Activated CD8-positive, alpha-beta T cell treated with anti-CD3 and anti-CD28 coated beads, Interleukin-2, amount 10 ng/mL, durations not matched to agents 7 days and 5 days (primary cell): ENCODE data around the gene AXIN1. TPM values are rescaled to one million over a fixed set of nuclear protein-coding genes. Genes with fewer than 3 reads are reported as not detected.
"Not testable (repeated sequence)": the region's sequence is repeated elsewhere in the genome, so short reads cannot be mapped to it uniquely, and the experiment has no call there.

Source experiments
- ATAC-seq: fragments of 150-1000 bp; cut with Tn5 transposase; one replicate; pipeline ENCODE4 v1.10.0; 2021; ENCODE audit warnings: moderate library complexity
- CTCF ChIA-PET: fragments of 350-600 bp; sonication (Branson Sonifier 250); formaldehyde crosslinking; loops from one replicate; lab custom pipeline; 2021; ENCODE audit warnings: antibody characterized with exemption; lab: Charles Lee
- POLR2A ChIA-PET: fragments of 350-600 bp; sonication (Branson Sonifier 250); formaldehyde crosslinking; loops from one replicate; lab custom pipeline; 2021; ENCODE audit warnings: antibody characterized with exemption; lab: Charles Lee
- DNase-seq: peaks from one replicate; pipeline ENCODE4 v3.0.0-alpha.2; 2020
- H3K27ac Mint-ChIP-seq: one replicate; pipeline ENCODE4 v1.8.0; 2021; ENCODE audit warnings: mild to moderate bottlenecking, mixed read lengths
- H3K27me3 Mint-ChIP-seq: one replicate; pipeline ENCODE4 v1.8.0; 2021; ENCODE audit warnings: low read depth, mixed read lengths
- H3K36me3 Mint-ChIP-seq: one replicate; pipeline ENCODE4 v1.8.0; 2021; ENCODE audit warnings: low read depth, mixed read lengths
- H3K4me1 Mint-ChIP-seq: one replicate; pipeline ENCODE4 v1.8.0; 2021; ENCODE audit warnings: low read depth, mixed read lengths
- H3K4me3 Mint-ChIP-seq: one replicate; pipeline ENCODE4 v1.8.0; 2021; ENCODE audit warnings: mild to moderate bottlenecking, mixed read lengths
- H3K9me3 Mint-ChIP-seq: one replicate; pipeline ENCODE4 v1.8.0; 2022; ENCODE audit warnings: mixed read lengths; ENCODE audit not compliant: insufficient read depth
- total RNA-seq, 2 experiments: library from RNA; stranded (reverse); gene quantifications; one replicate each; pipeline ENCODE4 v1.2.3, GENCODE V29; 2021

Gene AXIN1
- total RNA-seq, 2 experiments from 2014 or later, result 25.1 to 26.1 TPM

DNA sequence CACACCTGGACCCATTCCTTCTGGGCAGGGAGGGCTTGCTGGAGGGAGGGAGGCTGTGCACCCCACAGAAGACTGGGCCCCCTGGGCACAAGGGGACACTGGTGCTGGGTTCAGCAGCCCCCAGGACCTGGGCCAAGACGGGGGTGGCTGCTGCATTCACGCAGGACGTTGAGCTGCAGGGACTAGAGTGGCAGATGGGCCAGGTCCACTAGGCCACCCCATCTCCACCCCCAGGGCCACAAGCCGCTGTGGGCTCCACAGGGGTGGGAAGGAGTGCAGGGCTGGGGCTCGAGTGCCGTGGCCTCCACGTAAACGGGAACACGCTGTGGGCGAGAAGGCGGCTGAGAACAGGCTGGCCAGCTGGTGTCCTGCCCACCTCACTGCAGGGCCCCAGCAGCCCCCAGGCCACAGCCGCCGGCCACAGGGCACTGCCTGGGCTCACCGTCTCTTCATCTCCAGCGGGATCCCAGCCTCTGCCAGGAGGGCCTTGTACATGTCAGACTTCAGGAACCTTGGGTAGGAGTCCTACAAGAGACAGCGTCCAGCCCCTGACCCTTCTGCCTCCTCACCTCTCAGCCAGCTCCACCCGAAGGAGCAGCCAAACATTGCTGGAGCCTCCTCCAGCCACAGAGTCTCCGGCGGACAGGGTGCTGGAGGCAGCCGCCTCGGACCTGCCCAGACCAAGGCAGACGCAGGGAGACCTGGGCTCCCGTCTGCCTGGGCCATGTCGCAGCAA lies 83.3 kb downstream of the AXIN1 start:
- no peak for DNase-seq
- no peak overlapping the region for H3K27ac Mint-ChIP-seq

DNA sequence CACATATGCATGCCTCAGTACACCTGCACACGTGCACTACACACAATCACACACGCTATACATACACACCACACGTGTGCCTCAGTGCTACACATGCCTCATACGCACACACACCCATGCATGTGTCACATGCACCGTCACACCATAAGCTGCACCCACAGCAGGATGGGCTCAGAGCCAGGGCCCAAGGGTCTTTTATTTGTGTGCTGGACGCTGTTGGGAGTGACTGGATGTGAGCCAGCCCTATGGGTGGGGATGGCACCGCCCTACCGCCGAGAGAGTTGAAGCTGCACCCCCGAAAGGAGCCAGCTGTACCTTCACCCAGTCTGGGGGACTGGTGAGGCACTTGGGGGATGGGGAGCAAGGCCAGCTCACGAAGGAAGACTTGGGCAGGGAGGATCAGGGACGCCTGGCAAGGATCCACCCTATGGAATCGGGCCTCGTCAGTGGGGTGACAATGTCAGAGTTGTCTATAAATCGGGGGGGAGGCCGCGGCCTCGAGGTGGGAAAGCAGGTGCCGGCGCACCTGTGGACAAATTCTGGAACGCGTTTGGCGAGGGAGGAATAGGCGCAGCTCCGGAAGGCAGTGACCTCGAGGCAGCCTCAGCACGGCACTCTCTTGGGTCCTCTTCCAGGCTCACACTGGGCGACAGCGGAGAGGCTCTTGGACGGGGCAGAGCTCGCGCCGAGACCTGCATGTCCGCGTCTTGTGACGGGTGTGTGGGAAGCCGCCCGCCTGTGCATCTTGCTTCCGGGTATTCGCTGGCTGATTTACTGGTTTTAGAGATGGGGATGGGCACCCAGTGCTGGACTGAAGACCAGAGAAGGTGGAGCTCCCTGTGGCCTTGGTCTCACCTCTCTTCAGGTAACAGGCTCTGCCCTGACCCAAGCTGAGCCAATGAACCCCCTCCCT lies 84.1 kb downstream of the AXIN1 start:
- ChIA-PET CTCF (no interaction called here), POLR2A (no interaction called here)
- ATAC-seq (no peak), DNase-seq (no peak)
- Mint-ChIP-seq H3K36me3 (no peaks in the 10 kb centered on the region), H3K27me3 (no peaks in the 10 kb centered on the region), H3K27ac (no peak overlapping the region), H3K9me3 (no peaks in the 10 kb centered on the region), H3K4me3 (no peak overlapping the region), H3K4me1 (no peaks in the 10 kb centered on the region)

More for the DNA sequence above, 83.3 kb downstream of the AXIN1 start:
- POLR2A ChIA-PET, result no interaction called here
- Mint-ChIP-seq H3K27me3 (no peaks in the 10 kb centered on the region), H3K4me3 (no peak overlapping the region), H3K4me1 (no peaks in the 10 kb centered on the region), H3K9me3 (no peaks in the 10 kb centered on the region), H3K36me3 (no peaks in the 10 kb centered on the region)
- CTCF ChIA-PET, result no interaction called here
- ATAC-seq, result no peak

DNA sequence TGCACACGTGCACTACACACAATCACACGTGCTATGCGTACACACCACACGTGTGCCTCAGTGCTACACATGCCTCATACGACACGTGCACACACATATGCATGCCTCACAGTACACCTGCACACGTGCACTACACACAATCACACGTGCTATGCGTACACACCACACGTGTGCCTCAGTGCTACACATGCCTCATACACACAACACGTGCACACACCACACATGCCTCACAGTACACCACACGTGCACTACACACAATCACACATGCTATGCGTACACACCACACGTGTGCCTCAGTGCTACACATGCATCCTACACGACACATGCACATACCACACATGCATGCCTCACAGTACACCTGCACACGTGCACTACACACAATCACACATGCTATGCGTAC lies 85.0 kb downstream of the AXIN1 start:
- CTCF ChIA-PET, H3K36me3 Mint-ChIP-seq, H3K9me3 Mint-ChIP-seq, POLR2A ChIA-PET, ATAC-seq, H3K27ac Mint-ChIP-seq, H3K27me3 Mint-ChIP-seq, H3K4me3 Mint-ChIP-seq, H3K4me1 Mint-ChIP-seq, DNase-seq: not testable (repeated sequence)

DNA sequence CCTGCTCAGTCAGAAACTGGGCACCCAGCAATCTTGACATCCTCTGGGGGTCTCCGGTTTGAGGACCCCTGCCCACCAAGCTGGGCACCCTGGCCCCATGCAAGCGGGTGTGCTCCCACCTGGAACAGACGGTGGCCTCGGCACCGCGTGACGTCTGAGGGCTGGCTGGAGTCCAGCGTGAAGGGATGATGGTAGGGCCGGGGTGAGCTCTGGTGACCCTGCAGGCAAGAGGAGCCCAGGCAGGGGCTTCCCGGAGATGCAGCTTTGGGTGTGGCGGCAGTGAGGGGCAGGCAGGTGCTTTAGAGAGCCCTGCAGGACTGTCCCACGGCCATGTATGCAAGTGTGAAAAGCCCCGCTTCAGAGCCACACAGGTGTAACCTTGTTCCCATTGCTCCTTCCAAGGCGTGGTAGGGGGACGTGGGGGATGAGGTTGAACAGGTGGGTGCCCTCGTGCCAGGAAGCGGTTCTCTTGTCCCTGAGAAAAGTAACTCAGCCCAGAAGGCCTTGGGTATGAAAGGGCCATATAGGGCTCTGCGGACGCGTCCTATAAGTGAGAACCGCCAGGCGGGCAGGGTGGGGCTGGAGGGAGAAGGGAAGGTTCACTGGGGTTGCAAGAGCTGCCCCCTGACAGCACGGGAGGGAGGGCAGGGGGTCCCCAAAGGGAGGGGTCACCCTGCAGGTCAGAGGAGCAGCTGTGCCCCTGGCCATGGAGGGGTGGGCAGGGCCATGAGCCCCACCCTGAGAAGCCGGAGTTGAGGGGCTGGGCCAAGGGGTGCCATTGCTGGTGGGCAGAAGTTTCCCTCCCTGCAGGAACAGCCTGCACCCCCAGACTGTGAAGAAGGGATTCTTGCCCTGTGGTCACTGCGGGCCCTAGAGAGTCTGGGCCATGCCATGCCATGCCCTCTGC lies 86.0 kb downstream of the AXIN1 start:
- H3K4me1 Mint-ChIP-seq, result no peaks in the 10 kb centered on the region
- no peaks in the 10 kb centered on the region for H3K27me3 Mint-ChIP-seq
- no peak overlapping the region for H3K4me3 Mint-ChIP-seq
- DNase-seq, result no peak
- POLR2A ChIA-PET, result no interaction called here
- H3K36me3 Mint-ChIP-seq, result no peaks in the 10 kb centered on the region
- H3K27ac Mint-ChIP-seq, result no peak overlapping the region
- CTCF ChIA-PET, result no interaction called here
- ATAC-seq, result no peak
- H3K9me3 Mint-ChIP-seq, result no peaks in the 10 kb centered on the region

DNA sequence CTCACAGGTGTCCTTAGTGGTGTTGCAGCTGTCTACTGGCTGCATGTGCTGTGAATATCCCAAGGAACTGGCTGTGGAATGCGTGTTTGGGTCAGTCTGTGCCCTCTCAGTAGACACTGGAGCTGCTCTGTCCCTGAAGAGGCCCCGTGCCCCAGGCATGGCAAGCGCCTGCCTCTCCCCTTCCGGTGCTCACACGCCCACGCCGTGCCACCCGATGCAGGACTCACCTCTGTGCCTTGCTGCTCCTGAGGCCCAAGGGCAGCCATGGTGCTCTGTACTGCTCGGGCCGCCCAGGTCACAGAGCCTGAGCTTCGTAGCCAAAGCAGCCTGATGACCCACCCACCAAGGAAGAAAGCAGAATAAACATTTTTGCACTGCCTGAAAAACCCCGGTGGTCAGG lies 86.8 kb downstream of the AXIN1 start:
- Mint-ChIP-seq H3K27me3 (no peaks in the 10 kb centered on the region), H3K27ac (no peak overlapping the region), H3K36me3 (no peaks in the 10 kb centered on the region), H3K4me3 (no peak overlapping the region), H3K9me3 (no peaks in the 10 kb centered on the region), H3K4me1 (no peaks in the 10 kb centered on the region)
- DNase-seq (no peak), ATAC-seq (no peak)
- ChIA-PET POLR2A (no interaction called here), CTCF (no interaction called here)

DNA sequence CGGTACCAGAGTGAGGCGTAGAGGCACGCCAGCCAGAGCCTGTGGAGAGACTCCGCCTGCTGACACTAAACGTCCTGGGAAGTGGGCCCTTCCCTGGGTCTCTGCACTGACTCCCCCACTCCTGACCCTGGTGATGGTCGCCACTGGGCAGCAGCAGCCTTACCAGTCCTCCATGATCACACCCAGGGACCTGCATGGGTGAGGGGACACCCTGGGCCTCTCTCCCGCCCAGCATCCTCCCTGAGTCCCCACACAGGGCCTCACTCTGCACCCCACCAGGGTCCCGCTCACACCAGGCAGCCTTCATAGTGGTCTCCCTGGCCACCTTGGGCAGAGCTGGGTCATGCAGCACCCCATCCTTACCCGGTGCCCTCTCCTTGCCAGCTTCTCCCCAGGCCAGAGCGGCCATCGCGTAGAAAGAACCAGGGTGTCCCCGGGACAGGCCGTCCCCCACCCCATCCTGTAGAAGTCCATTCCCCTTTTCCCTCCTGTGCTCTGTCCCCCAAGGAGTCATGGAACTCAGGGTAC lies 87.5 kb downstream of the AXIN1 start:
- Mint-ChIP-seq H3K27me3 (no peaks in the 10 kb centered on the region), H3K27ac (no peak overlapping the region), H3K9me3 (no peaks in the 10 kb centered on the region), H3K4me1 (no peaks in the 10 kb centered on the region), H3K36me3 (no peaks in the 10 kb centered on the region), H3K4me3 (no peak overlapping the region)
- ChIA-PET CTCF (no interaction called here), POLR2A (no interaction called here)
- no peak for DNase-seq
- no peak for ATAC-seq

DNA sequence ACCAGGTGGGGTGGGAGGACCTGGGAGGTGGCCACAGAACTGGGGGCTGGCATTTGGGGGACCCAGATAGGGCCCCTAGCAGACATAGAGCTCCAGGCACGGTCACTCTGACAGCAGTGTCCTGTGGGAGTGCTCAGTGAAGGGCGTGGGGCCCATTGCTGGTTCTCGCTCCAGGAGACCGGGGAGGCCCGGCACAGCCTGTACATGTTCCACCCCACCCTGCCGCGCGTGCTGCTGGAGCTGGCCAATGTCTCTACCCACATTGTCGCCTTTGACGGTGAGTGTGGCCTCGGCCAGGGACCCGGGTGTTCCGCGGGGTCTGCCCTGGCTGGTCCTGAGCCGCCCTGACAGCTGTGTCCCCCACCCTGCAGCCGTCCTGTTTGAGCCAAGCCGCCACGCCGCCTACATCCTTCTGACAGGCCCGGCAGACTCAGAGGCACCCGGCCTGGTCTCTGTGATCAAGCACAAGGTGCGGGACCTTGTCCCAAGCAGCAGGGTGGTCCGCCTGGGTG lies 88.0 kb downstream of the AXIN1 start:
- Mint-ChIP-seq H3K36me3 (no peaks in the 10 kb centered on the region), H3K4me1 (no peaks in the 10 kb centered on the region), H3K9me3 (no peaks in the 10 kb centered on the region), H3K27me3 (no peaks in the 10 kb centered on the region), H3K27ac (no peak overlapping the region), H3K4me3 (no peak overlapping the region)
- ATAC-seq (no peak), DNase-seq (no peak)
- POLR2A ChIA-PET, result no interaction called here
- CTCF ChIA-PET, result no interaction called here

DNA sequence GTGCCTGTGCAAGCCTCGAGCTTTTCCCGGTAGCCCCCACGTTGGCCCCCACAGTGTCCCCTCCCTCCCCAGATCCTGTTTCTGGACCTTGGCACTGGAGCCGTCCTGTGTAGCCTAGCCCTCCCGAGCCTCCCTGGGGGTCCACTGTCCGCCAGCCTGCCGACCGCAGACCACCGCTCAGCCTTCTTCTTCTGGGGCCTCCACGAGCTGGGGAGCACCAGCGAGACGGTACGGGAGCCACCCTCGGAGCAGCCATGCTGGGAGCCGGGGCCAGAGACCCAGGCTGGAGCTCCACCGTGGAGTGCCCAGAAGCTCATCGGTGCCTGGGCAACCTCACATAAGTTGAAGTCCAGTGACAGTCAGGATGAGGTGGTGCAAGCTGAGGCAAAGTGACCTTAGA lies 88.6 kb downstream of the AXIN1 start:
- Mint-ChIP-seq H3K9me3 (no peaks in the 10 kb centered on the region), H3K4me3 (no peak overlapping the region), H3K27me3 (no peaks in the 10 kb centered on the region), H3K36me3 (no peaks in the 10 kb centered on the region), H3K4me1 (no peaks in the 10 kb centered on the region), H3K27ac (no peak overlapping the region)
- ChIA-PET POLR2A (interaction anchor here (0.5 kb wide), 1 partner anchor 310 kb away, joined by 3 read pairs; no protein-coding TSS in a partner anchor), CTCF (no interaction called here)
- ATAC-seq (no peak), DNase-seq (no peak)

DNA sequence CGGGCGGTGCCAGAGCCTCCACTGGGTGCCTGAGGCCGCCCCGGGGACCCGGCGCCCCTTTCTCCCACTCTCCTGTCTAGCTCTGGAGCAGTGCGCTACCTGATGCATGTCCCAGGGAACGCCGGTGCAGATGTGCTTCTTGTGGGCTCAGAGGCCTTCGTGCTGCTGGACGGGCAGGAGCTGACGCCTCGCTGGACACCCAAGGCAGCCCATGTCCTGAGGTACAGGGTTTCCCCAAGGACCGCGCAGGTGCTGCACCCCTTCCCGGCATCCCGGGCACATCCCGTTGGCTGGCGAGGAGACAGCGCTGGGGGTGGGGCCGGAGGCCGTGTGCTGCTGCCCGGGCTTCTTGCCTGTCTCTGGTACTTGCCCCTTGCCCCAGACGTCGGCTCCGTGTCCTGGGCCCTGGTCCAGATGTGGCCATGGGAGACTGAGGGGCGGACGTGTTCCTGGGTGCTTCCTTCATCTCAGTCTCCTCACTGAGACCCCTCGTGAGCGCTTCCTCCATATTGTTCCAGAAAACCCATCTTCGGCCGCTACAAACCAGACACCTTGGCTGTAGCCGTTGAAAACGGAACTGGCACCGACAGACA lies 89.2 kb downstream of the AXIN1 start:
- Mint-ChIP-seq H3K36me3 (no peaks in the 10 kb centered on the region), H3K9me3 (no peaks in the 10 kb centered on the region), H3K4me3 (no peak overlapping the region), H3K27ac (no peak overlapping the region), H3K4me1 (no peaks in the 10 kb centered on the region), H3K27me3 (no peaks in the 10 kb centered on the region)
- no peak for DNase-seq
- no peak for ATAC-seq
- ChIA-PET CTCF (no interaction called here), POLR2A (interaction anchor here (0.5 kb wide), 1 partner anchor 311 kb away, joined by 3 read pairs; no protein-coding TSS in a partner anchor)

DNA sequence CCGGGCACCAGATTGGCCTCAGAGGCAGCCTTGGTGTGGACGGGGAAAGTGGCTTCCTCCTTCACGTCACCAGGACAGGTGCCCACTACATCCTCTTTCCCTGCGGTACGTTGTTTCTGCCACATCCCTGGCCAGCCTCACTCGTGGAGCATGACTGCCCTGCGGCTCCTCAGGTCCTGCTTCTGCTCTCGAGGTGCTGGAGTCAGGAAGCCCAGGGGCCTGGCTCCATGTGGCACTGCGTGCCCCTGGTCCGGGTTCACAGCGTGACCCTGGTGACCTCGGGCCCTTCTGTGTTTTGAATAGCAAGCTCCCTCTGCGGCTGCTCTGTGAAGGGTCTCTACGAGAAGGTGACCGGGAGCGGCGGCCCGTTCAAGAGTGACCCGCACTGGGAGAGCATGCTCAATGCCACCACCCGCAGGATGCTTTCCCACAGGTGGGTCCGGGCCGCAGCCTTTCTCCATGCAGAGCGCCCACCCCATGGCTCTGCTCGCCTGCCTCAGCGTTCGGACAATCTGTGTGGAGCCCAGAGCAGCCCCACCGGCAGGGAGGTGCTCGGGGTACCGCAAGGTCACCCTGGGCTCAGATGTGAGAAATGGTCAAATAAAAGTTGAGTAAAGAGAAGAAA lies 90.3 kb downstream of the AXIN1 start:
- DNase-seq (no peak), ATAC-seq (no peak)
- ChIA-PET CTCF (no interaction called here), POLR2A (no interaction called here)
- H3K9me3 Mint-ChIP-seq, result no peaks in the 10 kb centered on the region
- no peak overlapping the region for H3K4me3 Mint-ChIP-seq
- no peaks in the 10 kb centered on the region for H3K4me1 Mint-ChIP-seq
- no peaks in the 10 kb centered on the region for H3K27me3 Mint-ChIP-seq
- no peak overlapping the region for H3K27ac Mint-ChIP-seq
- H3K36me3 Mint-ChIP-seq, result no peaks in the 10 kb centered on the region
